Measurements from ENCODE around the gene TUBGCP3.
"Not testable (repeated sequence)": the region's sequence is repeated elsewhere in the genome, so short reads cannot be mapped to it uniquely, and the experiment has no call there.

Gene TUBGCP3

GRCh38 chr13:112587764-112588489 lies at the start of gene TUBGCP3:
TUBGCP3 (minus strand) TSS chr13:112588153; CDS start chr13:112587980, 173 bp downstream.
- DNase-seq = peak; percentile 92

GRCh38 chr13:112637017-112637801 lies 49.3 kb upstream of the TUBGCP3 start:
- DNase-seq = no peak

GRCh38 chr13:112636401-112636975 lies 48.5 kb upstream of the TUBGCP3 start:
- DNase-seq = no peak

- no peak for DNase-seq
Measured at GRCh38 chr13:112635323-112635722, 47.4 kb upstream of the TUBGCP3 start.

- DNase-seq = no peak
Measured at GRCh38 chr13:112634102-112634501, 46.1 kb upstream of the TUBGCP3 start.

GRCh38 chr13:112630226-112630625 lies 42.3 kb upstream of the TUBGCP3 start:
- DNase-seq = not testable (repeated sequence)

- no peak for DNase-seq
Measured at GRCh38 chr13:112629161-112629560, 41.2 kb upstream of the TUBGCP3 start.

GRCh38 chr13:112627613-112628012 lies 39.7 kb upstream of the TUBGCP3 start:
- not testable (repeated sequence) for DNase-seq

- DNase-seq = no peak
Measured at GRCh38 chr13:112627161-112627560, 39.2 kb upstream of the TUBGCP3 start.

- DNase-seq = no peak
Measured at GRCh38 chr13:112626761-112627160, 38.8 kb upstream of the TUBGCP3 start.

GRCh38 chr13:112626124-112626523 lies 38.2 kb upstream of the TUBGCP3 start:
- no peak for DNase-seq

GRCh38 chr13:112625698-112626097 lies 37.7 kb upstream of the TUBGCP3 start:
- DNase-seq = no peak

GRCh38 chr13:112624602-112625430 lies 36.9 kb upstream of the TUBGCP3 start:
- DNase-seq = no peak

GRCh38 chr13:112624040-112624439 lies 36.1 kb upstream of the TUBGCP3 start:
- DNase-seq = no peak

GRCh38 chr13:112623051-112623711 lies 35.2 kb upstream of the TUBGCP3 start:
- DNase-seq = no peak

- no peak for DNase-seq
Measured at GRCh38 chr13:112622375-112622774, 34.4 kb upstream of the TUBGCP3 start.

GRCh38 chr13:112619730-112620631 lies 32.0 kb upstream of the TUBGCP3 start:
- no peak for DNase-seq

- no peak for DNase-seq
Measured at GRCh38 chr13:112618501-112618900, 30.5 kb upstream of the TUBGCP3 start.

- no peak for DNase-seq
Measured at GRCh38 chr13:112617754-112618375, 29.9 kb upstream of the TUBGCP3 start.

- DNase-seq = peak; percentile 59
Measured at GRCh38 chr13:112616586-112617362, 28.8 kb upstream of the TUBGCP3 start.

Data from OCI-M1 (cell line).